Upper lobe of left lung (tissue), 6 donors: ENCODE measurements around the gene FUT6. TPM values are rescaled to one million over a fixed set of nuclear protein-coding genes. Genes with fewer than 3 reads are reported as not detected.

Experiments used
- ATAC-seq, 2 donors: fragments of 200-7000 bp; cut with Tn5 transposase; one replicate each; pipeline ENCODE4 v1.9.1; 2022; ENCODE audit warnings: mild to moderate bottlenecking in 2 of 2, moderate library complexity in 2 of 2; ENCODE audit not compliant: low FRiP score in 2 of 2
- DNase-seq, 2 donors: peaks; one replicate each; pipeline ENCODE4 v3.0.0-alpha.2; 2019 to 2020
- H3K27ac ChIP-seq, 4 donors: fragments of 200-600 bp; sonication (generic); one replicate each; pipeline ENCODE4 v1.5.1; 2016 to 2019
- H3K27me3 ChIP-seq, 4 donors: fragments of 200-600 bp; sonication (generic); one replicate each; pipeline ENCODE4 v1.5.1; 2017 to 2019
- H3K36me3 ChIP-seq, 4 donors: fragments of 200-600 bp; sonication (generic); one replicate each; pipeline ENCODE4 v1.5.1; 2016 to 2019
- H3K4me1 ChIP-seq, 4 donors: fragments of 200-600 bp; sonication (generic); one replicate each; pipeline ENCODE4 v1.5.1; 2018 to 2019
- H3K4me3 ChIP-seq, 4 donors: fragments of 200-600 bp; sonication (generic); one replicate each; pipeline ENCODE4 v1.5.1; 2017 to 2019; ENCODE audit warnings: mild to moderate bottlenecking in 2 of 4, moderate library complexity in 1 of 4
- H3K9me3 ChIP-seq, 4 donors: fragments of 200-600 bp; sonication (generic); one replicate each; pipeline ENCODE4 v1.5.1; 2018 to 2019
- CTCF ChIP-seq, 6 experiments: fragments of 450-650 bp in 4 of 6; fragments of 200-600 bp in 2 of 6; sonication (generic) in 2 of 6; IDR thresholded peaks; one replicate each; pipeline ENCODE4 v1.5.1; 2016 to 2019; ENCODE audit warnings: antibody characterized with exemption in 6 of 6
- EP300 ChIP-seq, 4 donors: sonication (generic); formaldehyde crosslinking; IDR thresholded peaks; one replicate each; pipeline ENCODE4 v1.5.1; 2017; ENCODE audit warnings: antibody characterized with exemption in 4 of 4, control low read depth in 2 of 4
- POLR2A ChIP-seq, 4 donors: fragments of 450-650 bp; IDR thresholded peaks; one replicate each; pipeline ENCODE4 v1.5.1; 2016 to 2017; ENCODE audit warnings: antibody characterized with exemption in 4 of 4, mild to moderate bottlenecking in 2 of 4
- POLR2AphosphoS5 ChIP-seq, 2 donors: sonication (generic); formaldehyde crosslinking; IDR thresholded peaks; one replicate each; pipeline ENCODE4 v1.5.1; 2017; ENCODE audit warnings: antibody characterized with exemption in 2 of 2
- WGBS, 2 donors: methylation state at CpG; one replicate each; pipeline ENCODE4 v1.1.5; 2017 to 2018; 5-methylcytosine and 5-hydroxymethylcytosine counted together
- total RNA-seq, 6 donors: library from RNA; depleted of rRNA in 4 of 6; stranded (reverse); fragments of >200 nt in 4 of 6; gene quantifications; one replicate each; pipeline versions ENCODE4 v1.1.0 to v1.2.1, GENCODE V29; 2016 to 2021
- donor health status: DM: no; HTN: no; CAD: no; lungs with moderate emphysema.
- donor health status: DM: no; HTN: yes; CAD: no; lungs with severe emphysema.

The FUT6 gene
- total RNA-seq, 6 donors from 2014 or later: 0.30 to 3.6 (median 0.82) TPM

GRCh38 chr19:5828661-5829566 is 10.6 kb downstream of the FUT6 start:
- WGBS, 2 donors: 15 to 18% methylated on average over 9 to 42 of the region's 47 CpGs
- Histone ChIP-seq H3K4me3 (peak overlapping the region; percentile 25 to 54 (median 49)), H3K4me1 (peaks cover 7 to 31% (median 16%) of the 10 kb centered on the region in 4 donors), H3K27ac (peak overlapping the region; percentile 35 to 82 (median 78)), H3K27me3 (peaks cover 0 to 7% (median 3%) of the 10 kb centered on the region in 4 donors), H3K9me3 (no peaks in the 10 kb centered on the region), H3K36me3 (no peaks in the 10 kb centered on the region)
- DNase-seq (peak in 1 of 2 donors; percentile 80), ATAC-seq (no peak)
- TF ChIP-seq POLR2A (IDR thresholded peaks at IDR 0.05) (no peak), POLR2AphosphoS5 (IDR thresholded peaks at IDR 0.05) (no peak), EP300 (IDR thresholded peaks at IDR 0.05) (no peak), CTCF (IDR thresholded peaks at IDR 0.05) (no peak)

GRCh38 chr19:5827891-5828660 is 11.4 kb downstream of the FUT6 start:
- no peaks in the 10 kb centered on the region for H3K36me3 ChIP-seq
- peak; percentile 81 to 91 for ATAC-seq

GRCh38 chr19:5827342-5827890 is 12.1 kb downstream of the FUT6 start:
- TF ChIP-seq CTCF (IDR thresholded peaks at IDR 0.05): peak in 1 of 6 experiments; percentile 6
- TF ChIP-seq POLR2A (IDR thresholded peaks at IDR 0.05): no peak
- WGBS, 2 donors: 30 to 48% methylated on average over 13 to 20 of the region's 37 CpGs
- Histone ChIP-seq H3K36me3 (no peaks in the 10 kb centered on the region), H3K4me3 (peak overlapping the region in 3 of 4 donors; percentile 48 to 54 (median 50)), H3K4me1 (peaks cover 7 to 33% (median 17%) of the 10 kb centered on the region in 4 donors), H3K9me3 (no peaks in the 10 kb centered on the region), H3K27me3 (peaks cover 0 to 7% (median 3%) of the 10 kb centered on the region in 4 donors), H3K27ac (peak overlapping the region; percentile 39 to 82 (median 62))
- DNase-seq (no peak), ATAC-seq (no peak)

More at GRCh38 chr19:5827891-5828660, 11.4 kb downstream of the FUT6 start:
- DNase-seq: peak; percentile 88 to 98
- WGBS, 2 donors: 4 to 5% methylated on average over 12 to 47 of the region's 91 CpGs
- H3K4me3 ChIP-seq: peak overlapping the region; percentile 25 to 54 (median 49)
- H3K4me1 ChIP-seq: peaks cover 7 to 31% (median 16%) of the 10 kb centered on the region in 4 donors
- peaks cover 0 to 7% (median 3%) of the 10 kb centered on the region in 4 donors for H3K27me3 ChIP-seq
- TF ChIP-seq EP300 (IDR thresholded peaks at IDR 0.05) (no peak), CTCF (IDR thresholded peaks at IDR 0.05) (peak in 2 of 6 experiments; percentile 10 to 39), POLR2A (IDR thresholded peaks at IDR 0.05) (peak in 3 of 4 donors; percentile 66 to 89 (median 75)), POLR2AphosphoS5 (IDR thresholded peaks at IDR 0.05) (peak; percentile 89)
- no peaks in the 10 kb centered on the region for H3K9me3 ChIP-seq
- H3K27ac ChIP-seq: peak overlapping the region; percentile 35 to 82 (median 78)

GRCh38 chr19:5826531-5827341 is 12.8 kb downstream of the FUT6 start:
- H3K27ac ChIP-seq: peak overlapping the region in 1 of 4 donors; percentile 39
- H3K4me1 ChIP-seq: peaks cover 7 to 40% (median 19%) of the 10 kb centered on the region in 4 donors
- TF ChIP-seq EP300 (IDR thresholded peaks at IDR 0.05) (no peak), CTCF (IDR thresholded peaks at IDR 0.05) (peak in 2 of 6 experiments; percentile 8 to 36)
- no peak for ATAC-seq
- 26 to 35% methylated on average over 8 to 21 of the region's 24 CpGs for WGBS, 2 donors
- DNase-seq: peak in 1 of 2 donors; percentile 77
- no peaks in the 10 kb centered on the region for H3K9me3 ChIP-seq
- peaks cover 0 to 7% (median 3%) of the 10 kb centered on the region in 4 donors for H3K27me3 ChIP-seq
- H3K4me3 ChIP-seq: peak overlapping the region in 1 of 4 donors; percentile 54
- no peaks in the 10 kb centered on the region for H3K36me3 ChIP-seq
